HG03439 (cell line): ENCODE measurements around the gene NRK.
"Not testable (repeated sequence)": the region's sequence is repeated elsewhere in the genome, so short reads cannot be mapped to it uniquely, and the experiment has no call there.

ENCODE experiments used
- ATAC-seq: cut with Tn5 transposase; IDR thresholded peaks from one replicate; pipeline ENCODE4 v1.9.1; 2021; ENCODE audit warnings: mild to moderate bottlenecking, moderate library complexity; ENCODE audit not compliant: unreplicated experiment

The NRK gene, protein sequence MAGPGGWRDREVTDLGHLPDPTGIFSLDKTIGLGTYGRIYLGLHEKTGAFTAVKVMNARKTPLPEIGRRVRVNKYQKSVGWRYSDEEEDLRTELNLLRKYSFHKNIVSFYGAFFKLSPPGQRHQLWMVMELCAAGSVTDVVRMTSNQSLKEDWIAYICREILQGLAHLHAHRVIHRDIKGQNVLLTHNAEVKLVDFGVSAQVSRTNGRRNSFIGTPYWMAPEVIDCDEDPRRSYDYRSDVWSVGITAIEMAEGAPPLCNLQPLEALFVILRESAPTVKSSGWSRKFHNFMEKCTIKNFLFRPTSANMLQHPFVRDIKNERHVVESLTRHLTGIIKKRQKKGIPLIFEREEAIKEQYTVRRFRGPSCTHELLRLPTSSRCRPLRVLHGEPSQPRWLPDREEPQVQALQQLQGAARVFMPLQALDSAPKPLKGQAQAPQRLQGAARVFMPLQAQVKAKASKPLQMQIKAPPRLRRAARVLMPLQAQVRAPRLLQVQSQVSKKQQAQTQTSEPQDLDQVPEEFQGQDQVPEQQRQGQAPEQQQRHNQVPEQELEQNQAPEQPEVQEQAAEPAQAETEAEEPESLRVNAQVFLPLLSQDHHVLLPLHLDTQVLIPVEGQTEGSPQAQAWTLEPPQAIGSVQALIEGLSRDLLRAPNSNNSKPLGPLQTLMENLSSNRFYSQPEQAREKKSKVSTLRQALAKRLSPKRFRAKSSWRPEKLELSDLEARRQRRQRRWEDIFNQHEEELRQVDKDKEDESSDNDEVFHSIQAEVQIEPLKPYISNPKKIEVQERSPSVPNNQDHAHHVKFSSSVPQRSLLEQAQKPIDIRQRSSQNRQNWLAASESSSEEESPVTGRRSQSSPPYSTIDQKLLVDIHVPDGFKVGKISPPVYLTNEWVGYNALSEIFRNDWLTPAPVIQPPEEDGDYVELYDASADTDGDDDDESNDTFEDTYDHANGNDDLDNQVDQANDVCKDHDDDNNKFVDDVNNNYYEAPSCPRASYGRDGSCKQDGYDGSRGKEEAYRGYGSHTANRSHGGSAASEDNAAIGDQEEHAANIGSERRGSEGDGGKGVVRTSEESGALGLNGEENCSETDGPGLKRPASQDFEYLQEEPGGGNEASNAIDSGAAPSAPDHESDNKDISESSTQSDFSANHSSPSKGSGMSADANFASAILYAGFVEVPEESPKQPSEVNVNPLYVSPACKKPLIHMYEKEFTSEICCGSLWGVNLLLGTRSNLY (N-terminal part only)

GRCh38 chrX:105822138-105823091 lies at the start of gene NRK:
Gene NRK (plus strand): TSS chrX:105822539. CDS start chrX:105822846, 307 bp downstream.
- ATAC-seq, result no peak

DNA sequence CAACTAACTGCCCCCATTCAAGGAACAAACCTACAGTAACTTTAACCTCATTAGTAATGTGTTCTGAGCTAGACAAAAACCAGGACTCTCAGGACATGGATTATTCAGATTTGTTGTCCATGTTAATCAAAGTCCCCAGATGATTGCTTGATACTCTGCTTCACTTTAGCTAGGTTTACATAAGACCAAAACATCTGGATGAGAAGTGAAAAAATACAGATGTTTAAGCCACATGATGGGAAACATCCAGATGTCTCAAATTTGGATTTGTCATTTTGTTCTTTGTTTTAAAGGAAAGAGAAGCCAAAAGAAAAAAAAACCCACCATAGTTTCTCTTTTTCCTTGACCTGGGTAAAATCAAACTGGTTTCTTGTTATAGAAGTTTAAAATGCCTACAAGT lies 48.5 kb upstream of the NRK start:
- ATAC-seq, result no peak

- no peak for ATAC-seq
Observed at GRCh38 chrX:105775679-105776078, 46.7 kb upstream of the NRK start.

GRCh38 chrX:105781804-105782203 lies 40.5 kb upstream of the NRK start:
- ATAC-seq, result no peak

DNA sequence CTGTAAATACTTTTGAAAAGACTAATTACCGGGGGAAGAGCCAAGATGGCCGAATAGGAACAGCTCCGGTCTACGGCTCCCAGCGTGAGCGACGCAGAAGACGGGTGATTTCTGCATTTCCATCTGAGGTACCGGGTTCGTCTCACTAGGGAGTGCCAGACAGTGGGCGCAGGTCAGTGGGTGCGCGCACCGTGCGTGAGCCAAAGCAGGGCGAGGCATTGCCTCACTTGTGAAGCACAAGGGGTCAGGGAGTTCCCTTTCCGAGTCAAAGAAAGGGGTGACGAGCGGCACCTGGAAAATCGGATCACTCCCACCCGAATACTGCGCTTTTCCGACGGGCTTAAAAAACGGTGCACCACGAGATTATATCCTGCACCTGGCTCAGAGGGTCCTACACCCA lies 25.5 kb upstream of the NRK start:
- not testable (repeated sequence) for ATAC-seq

DNA sequence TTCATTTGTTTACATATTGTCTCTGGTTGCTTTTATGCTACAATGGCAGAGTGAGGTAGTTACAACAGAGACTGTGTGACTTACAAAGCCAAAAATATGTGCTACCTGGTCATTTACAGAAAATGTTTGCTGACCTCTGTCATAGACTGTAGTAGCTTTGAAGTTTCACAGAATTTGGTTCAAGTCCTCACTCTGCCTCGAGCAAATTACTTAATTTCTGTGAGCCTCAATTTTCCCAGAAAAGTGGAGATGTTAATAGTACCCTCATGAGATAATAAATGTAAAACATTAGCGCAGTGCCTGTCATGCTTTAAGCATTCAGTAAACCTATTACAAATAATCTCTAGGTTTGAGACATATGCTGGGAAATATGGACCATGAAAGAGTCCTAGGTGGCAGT lies 18.4 kb upstream of the NRK start:
- no peak for ATAC-seq

DNA sequence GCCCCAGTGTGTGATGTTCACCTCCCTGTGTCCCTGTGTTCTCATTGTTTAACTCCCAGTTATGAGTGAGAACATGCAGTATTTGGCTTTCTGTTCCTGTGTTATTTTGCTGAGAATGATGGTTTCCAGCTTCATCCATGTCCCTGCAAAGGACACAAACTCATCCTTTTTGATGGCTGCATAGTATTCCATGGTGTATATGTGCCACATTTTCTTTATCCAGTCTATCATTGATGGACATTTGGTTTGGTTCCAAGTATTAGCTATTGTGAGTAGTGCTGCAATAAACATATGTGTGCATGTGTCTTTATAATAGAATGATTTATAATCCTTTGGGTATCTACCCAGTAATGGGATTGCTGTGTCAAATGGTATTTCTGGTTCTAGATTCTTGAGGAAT lies 16.7 kb upstream of the NRK start:
- ATAC-seq, result not testable (repeated sequence)

GRCh38 chrX:105816517-105816916 lies 5.8 kb upstream of the NRK start:
- ATAC-seq, result no peak

DNA sequence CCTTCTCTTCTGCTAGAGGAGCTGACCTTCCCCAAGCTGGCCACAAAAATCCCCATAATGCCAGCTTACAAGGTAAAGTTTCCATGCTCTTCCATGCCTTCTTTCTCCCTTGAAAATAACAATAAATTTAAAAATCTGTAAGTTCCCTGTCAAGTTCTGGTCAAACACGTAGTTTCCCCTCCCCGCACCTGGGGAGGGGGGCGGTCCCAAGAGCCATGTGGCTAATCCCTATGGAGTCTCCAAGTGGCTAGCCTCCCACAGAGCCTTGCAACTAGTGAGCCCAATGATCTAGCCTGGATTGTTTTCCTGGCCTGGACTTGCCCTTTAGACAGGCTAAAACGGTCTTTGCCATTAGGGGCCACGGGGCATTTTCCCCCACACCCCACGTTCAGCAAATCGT lies 2.1 kb upstream of the NRK start:
- ATAC-seq, result no peak

DNA sequence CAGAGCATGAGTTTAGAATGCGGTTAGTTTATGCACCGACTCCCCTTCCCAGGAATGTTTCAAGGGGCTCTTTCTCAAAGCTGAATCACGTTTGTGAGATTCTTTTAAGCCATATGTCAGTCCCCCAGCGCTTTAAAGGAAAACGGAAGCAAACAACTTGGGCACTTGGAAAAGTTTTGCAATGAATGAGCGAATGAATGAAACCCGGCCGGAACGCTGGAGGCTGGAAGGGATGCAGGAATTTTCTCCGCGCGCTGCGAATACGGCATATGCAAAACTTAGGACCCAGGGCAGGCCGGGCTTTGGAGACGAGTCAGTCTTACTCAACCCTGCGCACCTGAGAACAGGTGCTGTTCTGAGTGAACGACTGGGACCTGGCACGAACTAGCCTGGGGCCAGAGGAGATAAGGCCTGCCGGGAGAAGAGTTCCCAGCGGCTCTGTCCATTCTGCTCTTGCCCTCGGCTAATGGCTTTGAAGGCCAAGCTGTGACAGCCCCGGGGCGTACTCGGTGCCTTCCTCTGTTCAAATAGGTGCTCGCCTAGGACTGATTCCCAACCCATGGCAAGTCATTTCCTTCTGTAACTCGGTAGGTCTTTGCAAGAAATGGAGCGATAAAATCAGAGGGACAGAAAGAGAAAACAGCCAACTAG lies 743 bp upstream of the NRK start:
- no peak for ATAC-seq

- no peak for ATAC-seq
Observed at GRCh38 chrX:105823092-105823455, 735 bp downstream of the NRK start.

DNA sequence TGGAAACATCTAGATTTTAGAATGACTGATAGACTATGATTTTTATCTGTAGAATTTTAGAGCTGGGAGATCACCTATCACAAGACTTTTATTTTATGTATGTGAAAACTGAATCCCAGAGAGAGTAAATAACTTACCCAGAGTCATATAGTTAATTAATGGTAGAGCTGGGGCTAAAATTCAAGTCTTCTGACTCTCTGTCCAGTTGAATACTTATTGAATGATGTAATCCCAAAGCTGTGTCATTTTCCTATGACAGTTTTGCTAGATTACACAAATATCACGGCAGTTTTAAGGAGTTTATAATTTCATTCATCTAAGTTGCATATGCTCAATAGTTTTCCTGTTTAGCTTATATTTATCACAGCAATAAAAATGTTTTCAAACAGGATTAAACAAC lies 6.7 kb downstream of the NRK start:
- no peak for ATAC-seq

DNA sequence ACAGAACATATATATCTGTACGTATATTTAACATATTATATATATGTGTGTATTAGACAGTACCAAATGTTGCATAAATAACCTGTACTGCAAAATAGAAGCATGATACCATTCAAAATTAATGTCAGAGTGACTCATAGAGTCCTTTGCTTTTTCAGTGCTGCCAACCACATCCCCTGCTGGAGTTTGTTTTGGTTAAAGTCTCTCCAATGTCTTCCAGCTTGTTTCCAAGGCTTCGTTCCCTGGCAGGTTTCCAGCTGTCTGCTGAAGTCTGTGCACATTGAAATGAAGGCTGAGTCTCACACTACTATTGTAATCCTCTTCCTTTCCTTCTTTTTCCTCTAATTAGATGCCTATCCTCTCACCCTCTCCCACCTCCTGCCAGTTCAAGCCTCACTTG lies 14.9 kb downstream of the NRK start:
- ATAC-seq, result no peak

- ATAC-seq, result no peak
Observed at GRCh38 chrX:105845631-105846030, 23.3 kb downstream of the NRK start.

DNA sequence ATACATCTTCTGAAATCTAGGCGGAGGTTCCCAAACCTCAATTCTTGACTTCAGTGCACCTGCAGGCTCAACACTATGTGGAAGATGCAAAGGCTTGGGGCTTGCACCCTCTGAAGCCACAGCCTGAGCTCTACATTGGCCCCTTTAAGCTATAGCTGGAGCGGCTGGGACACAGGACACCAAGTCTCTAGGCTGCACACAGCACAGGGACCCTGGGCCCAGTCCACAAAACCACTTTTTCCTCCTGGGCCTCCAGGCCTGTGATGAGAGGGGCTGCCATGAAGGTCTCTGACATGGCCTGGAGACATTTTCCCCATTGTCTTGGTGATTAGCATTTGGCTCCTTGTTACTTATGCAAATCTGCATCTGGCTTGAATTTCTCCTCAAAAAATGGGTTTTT lies 27.8 kb downstream of the NRK start:
- not testable (repeated sequence) for ATAC-seq

- ATAC-seq, result no peak
Observed at GRCh38 chrX:105865709-105866108, 43.4 kb downstream of the NRK start.

DNA sequence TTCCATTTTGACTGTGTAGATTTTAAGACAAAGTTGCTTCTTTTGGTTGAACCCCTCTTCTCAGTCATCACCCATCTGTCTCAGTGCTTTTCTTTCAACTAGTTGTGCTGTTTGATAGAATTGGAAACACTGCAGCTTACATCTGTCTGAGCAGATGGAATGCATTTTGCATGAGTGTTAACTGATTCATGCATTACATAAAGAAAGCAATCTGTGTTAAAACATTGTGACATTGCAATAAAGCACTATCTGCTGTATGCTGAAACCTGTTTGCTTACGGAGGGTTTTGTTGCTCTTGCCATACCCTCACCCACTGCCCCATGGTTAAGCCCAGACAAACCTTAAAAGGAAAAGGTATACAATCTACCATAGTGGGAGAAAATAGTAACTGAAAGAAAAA lies 47.4 kb downstream of the NRK start:
- no peak for ATAC-seq

DNA sequence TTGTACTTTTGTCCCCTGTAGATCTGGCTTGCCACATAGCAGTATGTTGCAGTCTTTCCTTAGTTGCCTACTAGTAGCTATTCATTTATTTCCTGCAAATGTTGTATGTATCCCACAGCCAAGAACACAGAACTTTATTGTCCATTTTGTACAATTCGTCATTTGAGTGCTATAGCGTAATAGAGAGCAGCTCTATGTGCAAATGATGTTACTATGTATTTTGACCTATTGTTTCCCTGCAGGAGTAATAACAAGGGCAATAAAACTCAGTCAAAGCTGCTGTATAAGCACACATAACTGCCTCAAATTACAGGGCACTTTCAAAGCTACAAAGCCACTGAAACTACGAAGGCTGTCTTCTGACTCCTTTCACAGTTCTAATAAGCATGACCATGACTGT lies 48.1 kb downstream of the NRK start:
- no peak for ATAC-seq

- ATAC-seq, result no peak
Observed at GRCh38 chrX:105872941-105873340, 50.6 kb downstream of the NRK start.

GRCh38 chrX:105874790-105875189 lies 52.5 kb downstream of the NRK start:
- ATAC-seq, result no peak
